Inferior parietal cortex (tissue), 1 donor: ENCODE measurements around the gene FPR2.
"Not testable (repeated sequence)": the region's sequence is repeated elsewhere in the genome, so short reads cannot be mapped to it uniquely, and the experiment has no call there.

Experiments used
- DNase-seq: peaks from one replicate; pipeline ENCODE4 v3.0.0-alpha.2; 2016; ENCODE audit errors: extremely low spot score

Gene FPR2

GRCh38 chr19:51804789-51805188 lies 43.8 kb downstream of the FPR2 start:
- not testable (repeated sequence) for DNase-seq

- not testable (repeated sequence) for DNase-seq
These were observed 44.4 kb downstream of the FPR2 start for GRCh38 chr19:51805396-51805795.

DNA sequence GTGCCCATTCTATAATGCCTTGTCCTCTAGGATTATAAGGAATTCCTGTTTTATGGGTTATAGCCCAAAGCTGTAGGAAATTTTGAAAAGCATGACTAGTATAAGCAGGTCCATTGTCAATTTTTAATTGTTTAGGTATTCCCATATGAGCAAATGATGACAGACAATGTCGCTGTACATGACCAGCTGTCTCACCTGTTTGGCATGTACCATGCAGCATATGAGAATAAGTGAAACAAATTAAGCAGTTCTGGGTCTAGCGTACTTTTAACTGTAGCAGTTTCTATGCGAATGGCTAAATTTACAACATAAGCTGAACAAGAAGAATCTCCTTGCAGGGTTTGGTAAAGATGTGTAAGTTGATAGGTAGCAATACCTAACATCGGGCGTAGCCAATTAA lies 45.6 kb downstream of the FPR2 start:
- not testable (repeated sequence) for DNase-seq

DNA sequence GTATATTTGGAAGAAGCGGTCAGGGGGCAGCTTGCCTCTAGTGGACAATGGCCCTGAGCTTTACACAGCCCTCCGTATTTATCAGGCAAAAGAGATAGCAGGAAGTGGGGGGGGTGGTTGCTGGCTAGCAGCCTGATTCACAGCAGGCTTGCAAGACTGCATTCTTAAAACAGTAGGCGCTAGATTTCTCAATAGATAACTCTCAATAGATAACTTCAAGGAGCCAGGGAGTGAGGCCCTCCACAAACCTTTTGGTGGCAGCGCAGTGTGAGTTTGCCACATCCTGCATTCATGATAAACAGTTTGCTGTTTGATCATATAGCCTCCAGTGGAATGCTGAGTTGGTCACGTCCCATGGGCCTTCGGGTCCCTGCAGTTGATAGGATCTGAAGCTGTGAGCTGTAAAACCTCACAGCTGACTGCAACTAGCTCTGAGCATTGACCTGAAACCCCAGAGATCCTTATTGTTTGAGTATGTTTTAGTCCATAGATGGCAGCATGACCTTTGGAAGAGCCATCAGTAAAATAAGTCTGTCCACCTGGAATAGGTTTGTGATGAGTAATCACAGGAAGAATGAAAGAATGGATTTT lies 46.2 kb downstream of the FPR2 start:
- no peak for DNase-seq

- DNase-seq, result no peak
These were observed 46.9 kb downstream of the FPR2 start for GRCh38 chr19:51807925-51808324.

DNA sequence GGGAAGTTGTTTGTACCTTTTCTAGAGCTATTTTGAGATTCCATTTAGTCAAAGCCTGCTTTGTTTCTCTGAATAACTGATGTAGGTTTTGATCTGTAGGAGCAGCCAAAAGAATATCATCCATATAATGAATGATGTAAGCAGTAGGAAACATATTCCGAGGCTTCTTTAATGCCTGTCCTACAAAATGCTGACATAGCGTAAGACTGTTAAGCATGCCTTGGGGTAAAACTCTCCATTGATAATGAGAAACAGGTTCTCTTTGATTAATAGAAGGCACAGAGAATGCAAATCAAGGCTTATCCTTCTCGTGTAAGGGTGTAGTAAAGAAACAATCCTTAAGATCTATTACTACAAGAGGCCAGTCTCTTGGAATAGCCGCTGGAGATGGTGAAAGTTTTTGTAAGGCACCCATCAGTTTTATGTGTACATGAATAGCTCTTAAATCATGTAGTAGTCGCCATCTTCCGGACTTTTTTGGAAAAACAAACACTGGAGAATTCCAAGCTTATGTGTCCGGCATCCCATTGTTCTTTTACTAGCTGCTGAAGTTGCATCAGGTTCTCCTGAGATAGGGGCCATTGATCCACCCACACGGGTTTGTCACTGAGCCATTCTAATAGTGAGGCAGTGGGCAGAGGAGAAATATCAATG lies 47.5 kb downstream of the FPR2 start:
- DNase-seq, result no peak

- no peak for DNase-seq
These were observed 48.8 kb downstream of the FPR2 start for GRCh38 chr19:51809787-51810186.

DNA sequence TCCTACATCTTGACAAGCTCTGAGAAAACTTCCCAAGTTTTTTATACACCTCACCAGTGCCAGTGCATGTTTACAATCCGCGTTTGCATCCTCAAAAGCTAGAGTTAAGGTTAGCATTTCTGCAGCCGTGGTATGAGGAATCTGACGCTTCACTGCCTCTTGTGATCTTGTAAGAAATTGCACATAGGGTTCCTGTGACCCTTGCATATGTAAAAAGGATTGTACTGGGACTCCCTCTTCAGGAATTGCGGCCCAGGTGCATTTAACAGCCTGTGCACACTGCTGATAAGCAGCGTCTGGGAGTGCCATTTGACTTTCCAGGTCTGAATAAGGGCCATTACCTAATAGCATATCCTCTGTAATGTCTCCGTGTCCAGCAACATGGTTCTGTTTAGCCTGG lies 49.2 kb downstream of the FPR2 start:
- DNase-seq, result no peak

DNA sequence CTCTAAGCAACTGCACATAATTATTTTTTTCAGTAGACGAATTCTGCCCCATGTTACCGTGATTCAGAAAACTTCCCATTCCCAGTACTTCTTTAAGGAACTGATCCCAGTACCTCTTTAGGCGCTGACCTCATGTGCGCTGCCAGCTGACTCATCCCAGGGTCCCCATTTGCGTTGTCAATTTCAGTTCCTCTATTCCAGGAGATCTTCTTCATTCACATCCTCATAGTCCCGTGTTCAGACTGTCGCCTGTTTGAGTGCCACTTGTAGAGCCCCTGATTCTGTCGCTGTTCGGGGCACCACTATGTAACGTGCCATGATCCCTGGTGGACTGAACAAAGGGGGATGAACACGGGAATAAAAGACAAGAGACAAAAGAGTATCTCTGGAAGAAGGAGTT lies 50.4 kb downstream of the FPR2 start:
- DNase-seq, result no peak

- no peak for DNase-seq
These were observed 54.1 kb downstream of the FPR2 start for GRCh38 chr19:51815043-51815442.

DNA sequence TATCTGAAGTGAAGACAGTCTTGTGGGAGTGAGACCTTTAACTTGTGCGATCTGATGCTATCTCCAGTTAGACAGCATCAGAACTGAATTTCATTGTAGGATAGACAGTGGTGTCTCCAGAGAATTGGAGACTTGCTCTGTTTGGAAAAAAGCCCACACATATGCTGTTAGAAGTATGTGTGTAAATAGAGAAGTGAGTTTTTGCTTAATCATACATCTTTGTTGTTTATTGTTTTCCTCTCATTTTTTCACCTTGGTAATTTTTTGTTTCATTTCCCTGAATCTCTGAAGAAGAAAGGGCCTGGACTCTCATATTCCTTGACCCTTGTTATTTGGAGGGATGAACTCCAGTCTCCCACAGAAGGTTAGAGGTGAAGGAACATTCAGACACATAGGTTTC lies 55.7 kb downstream of the FPR2 start:
- DNase-seq, result no peak

- no peak for DNase-seq
These were observed 59.0 kb downstream of the FPR2 start for GRCh38 chr19:51820011-51820410.
